ENCODE results near the gene APRT.

APRT gene

GRCh38 chr16:88817785-88818574, 6.3 kb upstream of the APRT start:
- FAIRE-seq (no peak), DNase-seq (ENCODE audit: insufficient read length, low spot score) (no peak)
- no peak for TF ChIP-seq TAF1 (IDR thresholded peaks at IDR 0.05; ENCODE audit: low read depth, low read length)
- no peak for TF ChIP-seq POLR2AphosphoS5 (IDR thresholded peaks at IDR 0.05; ENCODE audit: low read depth, low read length)
- no peak for TF ChIP-seq POLR2A (IDR thresholded peaks at IDR 0.05; ENCODE audit: low read depth, low read length)
- no peak for TF ChIP-seq SPI1 (IDR thresholded peaks at IDR 0.05; ENCODE audit: low read depth, low read length)
- TF ChIP-seq POU2F2 (IDR thresholded peaks at IDR 0.05; ENCODE audit: low read depth, low read length), result no peak
- no peak for TF ChIP-seq PAX5 (IDR thresholded peaks at IDR 0.05; ENCODE audit: insufficient read depth, low read length, severe bottlenecking)

GRCh38 chr16:88816736-88817535, 5.2 kb upstream of the APRT start:
- DNase-seq (ENCODE audit: insufficient read length, low spot score), result no peak
- TF ChIP-seq POU2F2 (IDR thresholded peaks at IDR 0.05; ENCODE audit: low read depth, low read length) (no peak), POLR2A (IDR thresholded peaks at IDR 0.05; ENCODE audit: low read depth, low read length) (no peak), TAF1 (IDR thresholded peaks at IDR 0.05; ENCODE audit: low read depth, low read length) (no peak), SPI1 (IDR thresholded peaks at IDR 0.05; ENCODE audit: low read depth, low read length) (no peak), POLR2AphosphoS5 (IDR thresholded peaks at IDR 0.05; ENCODE audit: low read depth, low read length) (no peak), PAX5 (IDR thresholded peaks at IDR 0.05; ENCODE audit: insufficient read depth, low read length, severe bottlenecking) (no peak)
- no peak for FAIRE-seq

DNA sequence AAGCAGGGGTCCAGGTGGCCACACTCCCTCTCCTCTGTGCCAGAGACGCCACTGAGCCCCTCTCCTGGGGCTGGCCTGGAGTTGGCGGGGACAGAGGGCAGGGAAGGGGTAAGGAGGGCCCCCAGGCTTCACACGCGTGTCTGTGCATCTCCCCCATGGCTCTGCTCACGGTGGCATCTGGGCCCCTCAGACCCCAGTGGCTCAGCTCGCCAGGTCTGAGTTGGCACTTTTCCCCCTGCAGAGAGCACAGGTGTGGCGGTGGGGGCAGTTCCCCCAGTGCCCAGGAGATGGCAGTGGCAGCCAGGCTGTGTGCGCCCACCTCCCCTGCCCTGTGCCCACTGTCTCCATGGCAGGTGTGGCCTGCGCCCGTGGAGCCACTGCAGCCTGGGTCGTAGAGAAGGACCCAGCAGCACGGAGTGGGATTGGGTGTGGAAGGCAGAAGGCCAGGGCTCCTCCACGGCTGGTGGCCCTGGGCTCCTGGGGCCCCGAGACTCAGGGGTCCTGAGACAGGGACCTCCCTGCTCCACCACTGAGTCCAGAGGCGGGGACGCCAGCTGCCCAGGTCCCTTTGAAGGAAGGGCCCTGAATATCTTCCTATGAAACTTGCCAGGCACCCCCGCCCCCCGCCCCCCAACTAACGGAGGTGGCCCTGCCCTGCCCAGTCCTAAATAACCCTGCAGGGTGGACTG, 4.3 kb upstream of the APRT start:
- FAIRE-seq, result peak; percentile 95
- TF ChIP-seq POLR2AphosphoS5 (IDR thresholded peaks at IDR 0.05; ENCODE audit: low read depth, low read length) (no peak), PAX5 (IDR thresholded peaks at IDR 0.05; ENCODE audit: insufficient read depth, low read length, severe bottlenecking) (no peak), TAF1 (IDR thresholded peaks at IDR 0.05; ENCODE audit: low read depth, low read length) (no peak), SPI1 (IDR thresholded peaks at IDR 0.05; ENCODE audit: low read depth, low read length) (no peak), POLR2A (IDR thresholded peaks at IDR 0.05; ENCODE audit: low read depth, low read length) (no peak), POU2F2 (IDR thresholded peaks at IDR 0.05; ENCODE audit: low read depth, low read length) (no peak)
- DNase-seq (ENCODE audit: insufficient read length, low spot score), result peak; percentile 64

DNA sequence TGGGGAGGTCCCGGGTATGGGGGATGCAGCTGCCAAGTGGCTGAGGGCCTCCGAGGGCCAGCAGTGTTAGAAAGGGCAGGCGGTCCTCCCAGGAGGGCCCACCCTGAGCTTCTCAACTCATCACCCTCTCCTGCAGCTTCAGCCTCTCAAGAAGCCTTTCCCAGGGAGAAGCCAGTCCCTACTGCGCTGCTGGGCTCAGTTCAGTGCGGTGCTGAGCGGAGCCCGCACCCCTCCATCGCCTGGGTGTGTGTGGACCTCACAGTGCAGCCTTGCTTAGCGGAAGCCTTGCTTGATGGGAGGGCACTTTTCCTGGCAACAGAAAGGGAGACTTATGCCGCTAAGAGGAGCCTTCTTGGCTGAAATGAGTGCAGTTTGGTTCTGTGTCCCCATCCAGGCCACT, 3.5 kb upstream of the APRT start:
- no peak for FAIRE-seq
- no peak for TF ChIP-seq POLR2A (IDR thresholded peaks at IDR 0.05; ENCODE audit: low read depth, low read length)
- TF ChIP-seq SPI1 (IDR thresholded peaks at IDR 0.05; ENCODE audit: low read depth, low read length), result no peak
- no peak for TF ChIP-seq PAX5 (IDR thresholded peaks at IDR 0.05; ENCODE audit: insufficient read depth, low read length, severe bottlenecking)
- no peak for TF ChIP-seq POLR2AphosphoS5 (IDR thresholded peaks at IDR 0.05; ENCODE audit: low read depth, low read length)
- no peak for TF ChIP-seq POU2F2 (IDR thresholded peaks at IDR 0.05; ENCODE audit: low read depth, low read length)
- TF ChIP-seq TAF1 (IDR thresholded peaks at IDR 0.05; ENCODE audit: low read depth, low read length), result no peak

GRCh38 chr16:88814144-88814502, 2.4 kb upstream of the APRT start:
- no peak for FAIRE-seq
- no peak for DNase-seq (ENCODE audit: insufficient read length, low spot score)
- TF ChIP-seq SPI1 (IDR thresholded peaks at IDR 0.05; ENCODE audit: low read depth, low read length) (no peak), POLR2A (IDR thresholded peaks at IDR 0.05; ENCODE audit: low read depth, low read length) (no peak), TAF1 (IDR thresholded peaks at IDR 0.05; ENCODE audit: low read depth, low read length) (no peak), POU2F2 (IDR thresholded peaks at IDR 0.05; ENCODE audit: low read depth, low read length) (no peak), PAX5 (IDR thresholded peaks at IDR 0.05; ENCODE audit: insufficient read depth, low read length, severe bottlenecking) (no peak), POLR2AphosphoS5 (IDR thresholded peaks at IDR 0.05; ENCODE audit: low read depth, low read length) (no peak)

More for the DNA sequence above, 3.5 kb upstream of the APRT start:
- DNase-seq (ENCODE audit: insufficient read length, low spot score), result no peak

DNA sequence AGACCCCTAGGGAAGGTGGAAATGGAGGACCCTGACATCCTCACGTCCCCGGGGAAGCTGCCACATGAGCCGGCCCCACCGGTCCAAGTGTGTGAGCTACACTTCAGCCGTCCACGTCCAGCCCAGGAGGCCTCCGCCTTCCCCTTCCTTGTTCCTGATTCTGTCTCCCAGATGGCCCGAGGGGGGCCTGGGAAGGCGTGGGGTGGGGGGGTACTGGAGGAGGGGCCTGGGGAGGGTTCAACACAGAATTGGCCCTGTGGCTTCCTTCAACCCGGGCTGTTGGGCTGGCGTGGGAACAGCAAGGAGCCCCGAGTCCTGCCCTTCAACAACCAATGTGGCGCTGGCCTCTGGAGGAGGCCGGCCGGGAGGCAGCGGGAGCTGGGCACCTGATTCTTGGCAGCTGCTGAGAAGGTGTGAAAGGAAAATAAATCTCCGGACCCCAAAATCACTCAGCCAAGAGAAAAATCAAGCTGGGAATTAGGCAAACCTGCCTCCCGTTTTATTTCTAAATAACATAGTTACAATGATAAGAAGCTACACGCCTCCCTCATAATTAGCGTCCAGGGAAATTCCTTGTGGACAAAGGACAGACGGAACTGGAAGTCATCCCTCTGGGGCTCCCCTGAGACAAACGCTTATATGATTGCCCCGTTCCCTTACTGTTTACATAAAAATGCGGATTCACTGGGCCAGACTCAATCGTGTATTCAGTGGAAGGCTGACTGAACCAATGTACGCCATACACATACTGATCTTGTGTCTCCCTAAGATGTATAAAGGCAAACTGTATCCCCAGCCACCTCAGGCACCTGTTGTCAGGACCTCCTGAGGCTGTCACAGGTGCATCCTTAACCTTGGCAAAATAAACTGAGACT, 1.8 kb upstream of the APRT start:
- TF ChIP-seq POLR2A (IDR thresholded peaks at IDR 0.05; ENCODE audit: low read depth, low read length), result no peak
- TF ChIP-seq POLR2AphosphoS5 (IDR thresholded peaks at IDR 0.05; ENCODE audit: low read depth, low read length), result no peak
- no peak for TF ChIP-seq TAF1 (IDR thresholded peaks at IDR 0.05; ENCODE audit: low read depth, low read length)
- no peak for TF ChIP-seq POU2F2 (IDR thresholded peaks at IDR 0.05; ENCODE audit: low read depth, low read length)
- no peak for TF ChIP-seq PAX5 (IDR thresholded peaks at IDR 0.05; ENCODE audit: insufficient read depth, low read length, severe bottlenecking)
- no peak for TF ChIP-seq SPI1 (IDR thresholded peaks at IDR 0.05; ENCODE audit: low read depth, low read length)
- DNase-seq (ENCODE audit: insufficient read length, low spot score), result no peak
- FAIRE-seq, result no peak

DNA sequence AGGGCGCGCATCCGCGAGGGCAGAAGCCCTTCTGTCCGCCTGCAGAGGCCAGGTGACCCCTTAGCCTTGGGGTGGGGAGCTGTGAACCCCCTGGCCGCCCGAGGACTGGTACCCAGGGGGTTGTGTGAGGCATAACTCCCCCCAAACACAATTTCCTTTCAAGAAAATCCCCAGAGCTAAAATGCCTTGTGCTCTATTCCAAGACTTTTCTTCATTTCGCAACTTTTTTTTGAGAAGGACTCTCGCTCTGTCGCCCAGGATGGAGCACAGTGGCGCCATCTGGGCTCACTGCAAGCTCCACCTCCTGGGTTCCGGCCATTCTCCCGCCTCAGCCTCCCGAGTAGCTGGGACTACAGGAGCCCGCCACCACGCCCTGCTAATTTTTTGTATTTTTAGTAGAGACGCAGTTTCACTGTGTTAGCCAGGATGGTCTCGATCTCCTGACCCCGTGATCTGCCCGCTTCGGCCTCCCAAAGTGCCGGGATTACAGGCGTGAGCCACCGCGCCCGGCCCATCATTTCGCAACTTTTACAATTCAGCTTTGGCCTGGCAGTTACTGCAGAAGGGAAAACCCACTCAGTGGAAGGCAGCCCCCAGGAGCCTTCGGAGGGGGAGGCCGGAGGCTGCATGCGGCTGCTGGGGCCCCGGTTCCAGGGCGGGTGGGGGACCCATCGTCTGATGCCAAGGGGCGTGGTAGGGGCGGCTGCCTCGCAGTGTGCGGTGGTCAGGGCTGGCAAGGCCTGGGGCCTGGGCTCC, 963 bp upstream of the APRT start:
- FAIRE-seq (no peak), DNase-seq (ENCODE audit: insufficient read length, low spot score) (no peak)
- TF ChIP-seq TAF1 (IDR thresholded peaks at IDR 0.05; ENCODE audit: low read depth, low read length), result no peak
- TF ChIP-seq POLR2A (IDR thresholded peaks at IDR 0.05; ENCODE audit: low read depth, low read length), result no peak
- TF ChIP-seq SPI1 (IDR thresholded peaks at IDR 0.05; ENCODE audit: low read depth, low read length), result no peak
- no peak for TF ChIP-seq POLR2AphosphoS5 (IDR thresholded peaks at IDR 0.05; ENCODE audit: low read depth, low read length)
- TF ChIP-seq POU2F2 (IDR thresholded peaks at IDR 0.05; ENCODE audit: low read depth, low read length), result no peak
- TF ChIP-seq PAX5 (IDR thresholded peaks at IDR 0.05; ENCODE audit: insufficient read depth, low read length, severe bottlenecking), result no peak
